Esophagus muscularis mucosa (tissue), 2 donors: ENCODE results near the gene MRTFB.

ENCODE experiments used
- EP300 ChIP-seq: sonication (generic); formaldehyde crosslinking; IDR thresholded peaks from one replicate; pipeline ENCODE4 v1.6.1; 2017; ENCODE audit warnings: antibody characterized with exemption
- POLR2A ChIP-seq: fragments of 450-650 bp; IDR thresholded peaks from one replicate; pipeline ENCODE4 v1.6.1; 2017; ENCODE audit warnings: antibody characterized with exemption, moderate library complexity, mild to moderate bottlenecking, low read depth

DNA sequence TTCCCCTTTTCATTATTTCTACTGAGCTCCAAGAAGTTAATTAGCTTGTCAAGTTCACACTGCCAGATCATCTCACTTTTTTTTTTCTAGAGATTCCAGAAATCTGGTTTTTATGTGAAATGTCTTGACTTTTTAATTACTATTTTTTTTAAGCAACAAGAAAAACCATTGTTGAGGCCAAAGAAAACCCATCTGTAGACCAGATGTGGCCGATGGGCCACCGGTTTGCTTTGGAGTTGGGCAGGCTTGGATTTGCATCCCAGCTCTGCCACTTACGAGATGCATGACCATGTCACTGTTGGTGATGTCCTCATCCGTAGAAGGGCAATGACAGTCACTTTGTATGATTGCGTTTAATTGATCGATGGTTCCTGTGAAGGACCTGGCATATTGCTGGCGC lies 34.2 kb upstream of the MRTFB start:
- TF ChIP-seq EP300 (no peak), POLR2A (no peak)
